ENCODE results near the gene METRN.

DNA sequence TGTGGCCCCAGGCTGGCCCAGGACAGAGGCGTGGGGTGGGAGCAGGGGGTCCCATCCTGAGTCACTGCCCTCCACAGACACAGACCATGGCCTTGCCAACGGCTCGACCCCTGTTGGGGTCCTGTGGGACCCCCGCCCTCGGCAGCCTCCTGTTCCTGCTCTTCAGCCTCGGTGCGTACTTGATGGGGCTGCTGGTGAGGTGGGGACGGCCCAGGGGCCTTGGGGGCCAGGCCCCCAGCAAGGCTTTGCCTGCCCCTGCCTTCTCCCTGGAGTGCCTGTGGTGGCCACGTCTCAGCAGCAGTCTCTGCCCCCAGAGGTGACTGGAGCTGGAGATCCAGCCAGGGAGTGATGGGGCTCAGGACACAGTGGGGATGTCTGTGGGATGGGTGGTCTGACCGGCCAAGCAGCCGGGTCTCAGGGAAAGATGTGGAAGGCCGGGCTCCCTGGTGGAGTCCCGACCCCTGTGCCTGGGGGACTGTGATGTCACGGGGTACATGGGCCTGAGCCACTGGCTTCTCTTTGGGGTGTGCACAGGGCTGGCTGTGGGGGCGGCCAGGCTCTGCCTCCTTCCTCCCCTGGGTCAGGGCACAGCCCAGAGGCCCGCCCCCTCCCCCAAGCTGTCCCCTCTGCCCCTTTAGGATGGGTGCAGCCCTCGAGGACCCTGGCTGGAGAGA is 47.8 kb downstream of the METRN start:
- TF ChIP-seq, protein P1, sequence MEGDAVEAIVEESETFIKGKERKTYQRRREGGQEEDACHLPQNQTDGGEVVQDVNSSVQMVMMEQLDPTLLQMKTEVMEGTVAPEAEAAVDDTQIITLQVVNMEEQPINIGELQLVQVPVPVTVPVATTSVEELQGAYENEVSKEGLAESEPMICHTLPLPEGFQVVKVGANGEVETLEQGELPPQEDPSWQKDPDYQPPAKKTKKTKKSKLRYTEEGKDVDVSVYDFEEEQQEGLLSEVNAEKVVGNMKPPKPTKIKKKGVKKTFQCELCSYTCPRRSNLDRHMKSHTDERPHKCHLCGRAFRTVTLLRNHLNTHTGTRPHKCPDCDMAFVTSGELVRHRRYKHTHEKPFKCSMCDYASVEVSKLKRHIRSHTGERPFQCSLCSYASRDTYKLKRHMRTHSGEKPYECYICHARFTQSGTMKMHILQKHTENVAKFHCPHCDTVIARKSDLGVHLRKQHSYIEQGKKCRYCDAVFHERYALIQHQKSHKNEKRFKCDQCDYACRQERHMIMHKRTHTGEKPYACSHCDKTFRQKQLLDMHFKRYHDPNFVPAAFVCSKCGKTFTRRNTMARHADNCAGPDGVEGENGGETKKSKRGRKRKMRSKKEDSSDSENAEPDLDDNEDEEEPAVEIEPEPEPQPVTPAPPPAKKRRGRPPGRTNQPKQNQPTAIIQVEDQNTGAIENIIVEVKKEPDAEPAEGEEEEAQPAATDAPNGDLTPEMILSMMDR (IDR thresholded peaks at IDR 0.05): no peak
- TF ChIP-seq POLR2AphosphoS5 (IDR thresholded peaks at IDR 0.05; ENCODE audit: insufficient read depth in 1 of 2, low read depth in 1 of 2): no peak

Data from vagina (tissue), 2 donors.